Astrocyte of the spinal cord (primary cell): Measurements from ENCODE around the gene IL23A.
"Not testable (repeated sequence)": the region's sequence is repeated elsewhere in the genome, so short reads cannot be mapped to it uniquely, and the experiment has no call there.

Experiments used
- DNase-seq: peaks from one replicate; pipeline ENCODE4 v3.0.0; 2011; ENCODE audit warnings: low read depth, low spot score
- H3K4me3 ChIP-seq: 2 replicates; pipeline ENCODE4 v1.5.1; 2011; ENCODE audit warnings: low read depth, mild to moderate bottlenecking, low read length, moderate library complexity
- in situ Hi-C: cut with HindIII; loops from 2 replicates; pipeline ENCODE4 v1.10.0; 2017; ENCODE audit warnings: low sequenced_read_pairs
- TF ChIP-seq, protein P1 (sequence below): IDR thresholded peaks from 2 replicates; pipeline ENCODE4 v1.5.1; 2012; ENCODE audit warnings: low read depth, mild to moderate bottlenecking, low read length, inconsistent platforms

Gene IL23A

DNA sequence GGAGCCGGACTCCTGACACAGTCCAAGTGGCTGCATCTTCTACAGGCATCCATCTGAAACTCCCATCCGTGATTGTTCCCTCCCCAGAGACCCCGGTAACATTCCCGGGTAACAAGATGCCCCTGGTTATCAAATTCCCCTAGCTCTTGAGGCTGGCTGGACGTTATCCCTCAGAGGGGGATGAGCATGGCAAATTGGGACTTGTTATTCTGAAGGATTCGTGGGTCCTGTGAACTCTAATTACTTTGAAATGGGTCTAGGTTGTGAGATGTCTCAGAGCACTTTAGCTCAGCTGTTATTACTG lies 4.2 kb upstream of the IL23A start:
- in situ Hi-C loops, result no loop called here
- TF ChIP-seq, protein P1, sequence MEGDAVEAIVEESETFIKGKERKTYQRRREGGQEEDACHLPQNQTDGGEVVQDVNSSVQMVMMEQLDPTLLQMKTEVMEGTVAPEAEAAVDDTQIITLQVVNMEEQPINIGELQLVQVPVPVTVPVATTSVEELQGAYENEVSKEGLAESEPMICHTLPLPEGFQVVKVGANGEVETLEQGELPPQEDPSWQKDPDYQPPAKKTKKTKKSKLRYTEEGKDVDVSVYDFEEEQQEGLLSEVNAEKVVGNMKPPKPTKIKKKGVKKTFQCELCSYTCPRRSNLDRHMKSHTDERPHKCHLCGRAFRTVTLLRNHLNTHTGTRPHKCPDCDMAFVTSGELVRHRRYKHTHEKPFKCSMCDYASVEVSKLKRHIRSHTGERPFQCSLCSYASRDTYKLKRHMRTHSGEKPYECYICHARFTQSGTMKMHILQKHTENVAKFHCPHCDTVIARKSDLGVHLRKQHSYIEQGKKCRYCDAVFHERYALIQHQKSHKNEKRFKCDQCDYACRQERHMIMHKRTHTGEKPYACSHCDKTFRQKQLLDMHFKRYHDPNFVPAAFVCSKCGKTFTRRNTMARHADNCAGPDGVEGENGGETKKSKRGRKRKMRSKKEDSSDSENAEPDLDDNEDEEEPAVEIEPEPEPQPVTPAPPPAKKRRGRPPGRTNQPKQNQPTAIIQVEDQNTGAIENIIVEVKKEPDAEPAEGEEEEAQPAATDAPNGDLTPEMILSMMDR, result no peak
- H3K4me3 ChIP-seq, result peak overlapping the region; percentile 73
- no peak for DNase-seq

DNA sequence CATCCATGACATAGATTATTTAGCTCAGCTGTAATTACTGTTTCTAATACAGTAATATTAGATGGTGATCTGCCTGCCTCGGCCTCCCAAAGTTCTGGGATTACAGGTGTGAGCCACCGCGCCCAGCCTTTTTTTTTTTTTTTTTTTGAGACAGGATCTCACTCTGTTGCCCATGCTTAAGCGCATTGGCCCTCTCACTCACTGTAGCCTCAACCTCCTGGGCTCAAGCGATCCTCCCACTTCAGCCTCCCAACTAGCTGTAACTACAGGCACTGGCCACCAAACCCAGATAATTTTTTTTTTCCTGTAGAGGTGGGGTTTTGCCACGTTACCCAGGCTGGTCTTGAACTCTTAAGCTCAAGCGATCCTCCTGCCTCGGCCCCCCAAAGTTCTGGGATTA lies 3.2 kb upstream of the IL23A start:
- DNase-seq, in situ Hi-C loops: not testable (repeated sequence)

DNA sequence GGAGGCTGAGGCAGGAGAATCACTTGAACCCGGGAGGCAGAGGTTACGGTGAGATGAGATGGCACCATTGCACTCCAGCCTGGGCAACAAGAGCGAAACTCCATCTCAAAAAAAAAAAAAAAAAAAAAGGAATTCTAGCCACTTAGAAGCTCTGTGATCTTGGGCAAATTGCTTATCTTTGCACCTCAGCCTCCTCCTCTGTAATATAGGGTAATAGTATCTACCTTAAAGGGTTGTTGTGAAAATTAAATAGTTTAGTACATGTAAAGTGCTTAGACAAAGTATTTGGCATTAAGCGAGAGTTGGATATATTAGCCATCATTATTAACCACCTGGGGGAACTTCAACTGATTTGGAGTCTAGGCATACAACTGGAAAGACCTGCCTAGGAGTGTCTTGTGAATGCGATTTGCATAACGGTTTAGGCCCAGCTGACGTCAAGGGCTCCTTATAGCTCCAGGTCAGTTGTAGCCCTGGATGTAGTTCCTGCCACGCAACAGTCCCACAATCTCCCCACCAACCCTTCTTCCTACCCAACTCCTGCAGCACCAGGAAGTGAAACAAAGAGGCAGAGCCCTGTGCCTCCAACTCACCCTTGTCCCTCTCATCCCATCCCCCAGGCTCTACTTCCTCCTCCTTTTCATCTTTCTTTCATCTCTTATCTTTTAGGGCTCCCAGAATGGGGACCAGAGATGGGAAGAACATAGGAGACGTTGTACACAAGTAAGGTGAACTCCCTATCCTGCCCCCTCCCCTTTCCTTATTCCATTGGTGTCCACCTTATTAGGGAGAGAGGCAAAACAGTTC lies 2.1 kb upstream of the IL23A start:
- no peak for DNase-seq
- no peak overlapping the region for H3K4me3 ChIP-seq
- TF ChIP-seq, protein P1, result no peak
- in situ Hi-C loops, result no loop called here

More for the DNA sequence above, 3.2 kb upstream of the IL23A start:
- H3K4me3 ChIP-seq, result not testable (repeated sequence)

DNA sequence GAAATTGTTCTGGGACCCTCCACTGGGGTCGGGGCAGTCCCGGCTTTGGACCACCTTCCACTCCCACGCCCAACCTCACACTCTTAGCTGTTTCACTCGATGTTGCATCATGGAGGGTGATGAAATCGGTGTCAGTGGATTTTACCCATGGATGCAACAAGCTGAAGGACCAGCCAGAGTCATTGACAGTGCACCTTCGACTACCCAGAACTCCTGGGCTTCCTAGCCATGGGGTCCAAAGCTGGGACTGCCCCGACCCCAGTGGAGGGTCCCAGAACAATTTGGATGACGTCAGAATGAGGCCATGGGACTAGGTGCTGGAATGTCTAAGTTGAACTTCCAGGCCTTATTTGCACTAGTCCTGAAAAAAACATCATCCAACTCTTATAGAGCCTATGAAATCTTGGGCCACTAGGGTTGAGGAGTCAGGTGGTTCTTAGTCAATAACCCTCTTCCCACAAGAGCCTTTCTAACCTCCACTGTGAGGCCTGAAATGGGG lies 882 bp upstream of the IL23A start:
- in situ Hi-C loops, result no loop called here
- no peak for DNase-seq
- no peak overlapping the region for H3K4me3 ChIP-seq
- TF ChIP-seq, protein P1, result no peak

DNA sequence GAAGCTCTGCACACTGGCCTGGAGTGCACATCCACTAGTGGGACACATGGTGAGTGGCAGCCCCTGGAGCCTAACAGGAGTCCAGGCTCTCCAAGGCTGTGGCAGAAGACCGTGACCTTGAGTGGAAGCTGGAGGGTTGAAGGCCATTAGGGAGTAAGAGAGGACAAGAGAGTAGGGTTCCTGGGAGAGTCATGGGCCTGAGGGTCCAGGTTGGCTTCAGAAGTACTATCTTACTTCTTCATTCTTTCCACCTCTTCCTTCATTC lies 406 bp downstream of the IL23A start:
- in situ Hi-C loops, result no loop called here
- DNase-seq, result no peak

DNA sequence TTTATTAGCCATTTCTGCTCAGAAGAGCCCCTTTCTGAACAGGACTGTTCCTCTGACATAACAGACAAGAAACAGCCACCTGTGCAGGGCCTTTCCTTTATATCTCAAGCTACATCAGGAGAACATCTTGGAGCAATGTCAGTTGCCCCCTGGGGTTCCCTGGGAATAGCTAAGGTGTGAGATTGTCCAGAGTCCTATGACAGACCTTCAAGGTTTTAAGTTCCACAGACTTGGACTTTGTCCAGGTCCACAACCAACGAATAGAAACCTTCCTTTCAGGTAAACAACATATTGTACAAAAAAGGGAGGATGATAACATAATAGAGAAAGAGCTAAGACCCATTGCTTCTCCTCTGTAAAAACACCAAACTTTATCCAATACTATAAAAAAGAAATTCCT lies 2.9 kb downstream of the IL23A start:
- H3K4me3 ChIP-seq, result no peak overlapping the region
- TF ChIP-seq, protein P1, result no peak
- DNase-seq, result no peak
- in situ Hi-C loops, result no loop called here

More for the DNA sequence above, 406 bp downstream of the IL23A start:
- TF ChIP-seq, protein P1, result no peak
- no peak overlapping the region for H3K4me3 ChIP-seq

DNA sequence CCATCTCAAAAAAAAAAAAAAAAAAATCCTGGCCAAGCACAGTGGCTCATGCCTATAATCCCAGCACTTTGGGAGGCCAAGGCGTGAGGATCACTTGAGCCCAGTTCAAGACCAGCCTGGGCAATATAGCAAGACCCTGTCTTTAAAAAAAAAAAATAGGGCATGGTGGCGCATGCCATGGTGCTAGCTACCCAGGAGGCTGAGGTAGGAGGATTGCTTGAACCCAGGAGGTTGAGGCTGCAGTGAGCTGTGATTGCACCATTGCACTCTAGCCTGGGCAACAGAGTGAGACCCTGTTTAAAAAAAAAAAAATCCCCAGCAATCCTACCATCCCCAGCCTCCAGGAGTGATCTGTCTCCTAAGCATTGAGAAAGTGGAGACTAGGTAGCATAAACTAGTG lies 3.6 kb downstream of the IL23A start:
- H3K4me3 ChIP-seq, in situ Hi-C loops, DNase-seq: not testable (repeated sequence)

DNA sequence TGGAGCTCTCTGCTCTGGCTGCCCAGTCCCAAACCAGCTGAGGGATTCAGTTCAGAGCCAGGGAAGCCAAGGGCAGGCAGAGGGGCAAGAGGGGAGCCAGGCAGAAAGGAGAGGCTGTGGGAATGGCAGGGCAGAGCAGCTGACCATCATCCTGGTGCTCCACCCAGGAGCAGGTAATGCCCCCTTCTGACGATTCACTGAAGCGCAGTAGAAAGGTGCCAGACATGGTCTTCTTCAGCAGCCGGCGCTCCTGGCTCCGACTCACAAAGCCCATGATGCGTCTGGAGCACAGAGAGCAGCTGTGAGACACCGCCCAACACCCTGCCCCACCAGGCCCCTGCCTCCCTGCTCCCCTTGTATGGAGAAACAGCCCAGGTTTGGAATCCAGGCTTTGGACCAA lies 8.0 kb downstream of the IL23A start:
- in situ Hi-C loops, result no loop called here
- TF ChIP-seq, protein P1, result no peak
- H3K4me3 ChIP-seq, result no peak overlapping the region
- DNase-seq, result no peak

DNA sequence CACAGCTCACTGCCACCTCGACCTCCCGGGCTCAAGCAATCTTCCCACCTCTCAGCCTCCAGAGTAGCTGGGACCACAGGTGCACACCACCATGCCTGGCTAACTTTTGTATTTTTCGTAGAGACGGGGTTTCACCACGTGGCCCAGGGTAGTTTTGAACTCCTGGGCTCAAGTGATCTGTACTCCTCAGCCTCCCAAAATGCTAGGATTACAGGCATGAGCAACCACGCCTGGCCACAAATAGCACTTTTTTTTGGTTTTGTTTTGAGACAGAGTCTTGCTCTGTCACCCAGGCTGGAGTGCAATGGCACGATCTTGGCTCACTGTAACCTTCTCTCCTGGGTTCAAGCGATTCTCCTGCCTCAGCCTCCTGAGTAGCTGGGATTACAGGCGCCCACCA lies 8.6 kb downstream of the IL23A start:
- H3K4me3 ChIP-seq, in situ Hi-C loops, DNase-seq: not testable (repeated sequence)
